Type B pancreatic cell (in vitro differentiated cells): Measurements from ENCODE around the gene MTF1. TPM values are rescaled to one million over a fixed set of nuclear protein-coding genes. Genes with fewer than 3 reads are reported as not detected.
A peak's percentile ranks its signal among the peaks of the same experiment; 100 is the strongest.
"Not testable (repeated sequence)": the region's sequence is repeated elsewhere in the genome, so short reads cannot be mapped to it uniquely, and the experiment has no call there.

Experiments used
- DNase-seq: peaks from one replicate; pipeline ENCODE4 v3.0.0; 2021; ENCODE audit warnings: mixed read lengths; ENCODE audit not compliant: unreplicated experiment; ENCODE audit errors: extremely low spot score
- H3K27ac Mint-ChIP-seq: 2 replicates; pipeline ENCODE4 v1.8.0; 2021; ENCODE audit warnings: mild to moderate bottlenecking, mixed read lengths
- H3K27me3 Mint-ChIP-seq: 2 replicates; pipeline ENCODE4 v1.8.0; 2021; ENCODE audit warnings: mixed read lengths
- H3K36me3 Mint-ChIP-seq: 2 replicates; pipeline ENCODE4 v1.8.0; 2021; ENCODE audit warnings: mixed read lengths
- H3K4me1 Mint-ChIP-seq: one replicate; pipeline ENCODE4 v1.8.0; 2021; ENCODE audit warnings: mixed read lengths; ENCODE audit not compliant: unreplicated experiment
- H3K4me3 Mint-ChIP-seq: 2 replicates; pipeline ENCODE4 v1.8.0; 2021; ENCODE audit warnings: mild to moderate bottlenecking, mixed read lengths
- H3K9me3 Mint-ChIP-seq: 2 replicates; pipeline ENCODE4 v1.8.0; 2021; ENCODE audit warnings: mixed read lengths
- CTCF ChIP-seq: fragments of 200-600 bp; sonication (generic); conservative IDR thresholded peaks from 2 replicates; pipeline ENCODE4 v1.5.0; 2021; ENCODE audit warnings: antibody characterized with exemption, mild to moderate bottlenecking
- long read RNA-seq: library from polyadenylated mRNA; unstranded; transcript quantifications from one replicate; pipeline ENCODE4 v2.0.0, GENCODE V29; 2020
- total RNA-seq: library from RNA; stranded (reverse); gene quantifications from 2 replicates; pipeline ENCODE4 v1.2.1, GENCODE V29; 2021; ENCODE audit warnings: low replicate concordance

The MTF1 gene
- total RNA-seq = 20.5 and 20.7 TPM in 2 replicates
- long read RNA-seq, full-length matches to known transcripts = 3 of 8 reads
- long read RNA-seq, partial matches to known transcripts = 3 of 8 reads
- long read RNA-seq, other reads (novel, unspliced or antisense) = 2 of 8 reads

GRCh38 chr1:37859507-37860345, at the start of gene MTF1:
MTF1 (minus strand) TSS chr1:37859592; CDS start chr1:37857658, 1,934 bp downstream.
- Mint-ChIP-seq H3K27ac (peak within 1 kb of the TSS; percentile 98), H3K27me3 (no peaks in the 10 kb centered on the region), H3K4me3 (peak within 1 kb of the TSS; percentile 100), H3K36me3 (peaks cover 14% of the 10 kb centered on the region), H3K4me1 (peaks cover 22% of the 10 kb centered on the region), H3K9me3 (no peaks in the 10 kb centered on the region)
- peak; percentile 97 for TF ChIP-seq CTCF
- peak; percentile 95 for DNase-seq

DNA sequence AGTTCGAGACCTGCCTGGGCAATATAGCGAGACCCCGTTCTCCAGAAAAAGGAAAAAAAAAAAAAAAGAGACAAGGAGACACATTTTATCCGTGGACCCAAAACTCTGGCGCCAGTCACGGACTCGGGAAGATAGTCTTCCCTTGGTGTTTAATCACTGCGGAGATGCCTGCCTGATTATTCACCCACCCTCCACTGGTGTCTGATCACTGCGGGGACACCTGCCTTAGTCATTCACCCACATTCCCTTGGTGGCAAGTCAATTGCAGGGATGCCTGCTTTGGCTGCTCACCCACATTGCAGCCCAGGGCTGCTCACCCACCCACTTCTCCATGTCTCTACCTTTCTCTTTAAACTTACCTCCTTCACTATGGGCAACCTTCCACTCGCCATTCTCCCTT, 49.1 kb upstream of the MTF1 start:
- Mint-ChIP-seq H3K36me3 (peaks cover 18% of the 10 kb centered on the region), H3K9me3 (peaks cover 11% of the 10 kb centered on the region)
- H3K27ac Mint-ChIP-seq, H3K4me3 Mint-ChIP-seq, DNase-seq, H3K4me1 Mint-ChIP-seq, H3K27me3 Mint-ChIP-seq: not testable (repeated sequence)

- Mint-ChIP-seq H3K36me3 (peaks cover 18% of the 10 kb centered on the region), H3K9me3 (peaks cover 11% of the 10 kb centered on the region), H3K27ac (peak overlapping the region; percentile 71)
- DNase-seq, H3K4me3 Mint-ChIP-seq, H3K27me3 Mint-ChIP-seq, H3K4me1 Mint-ChIP-seq: not testable (repeated sequence)
Measured at GRCh38 chr1:37907416-37908125, 48.2 kb upstream of the MTF1 start.

DNA sequence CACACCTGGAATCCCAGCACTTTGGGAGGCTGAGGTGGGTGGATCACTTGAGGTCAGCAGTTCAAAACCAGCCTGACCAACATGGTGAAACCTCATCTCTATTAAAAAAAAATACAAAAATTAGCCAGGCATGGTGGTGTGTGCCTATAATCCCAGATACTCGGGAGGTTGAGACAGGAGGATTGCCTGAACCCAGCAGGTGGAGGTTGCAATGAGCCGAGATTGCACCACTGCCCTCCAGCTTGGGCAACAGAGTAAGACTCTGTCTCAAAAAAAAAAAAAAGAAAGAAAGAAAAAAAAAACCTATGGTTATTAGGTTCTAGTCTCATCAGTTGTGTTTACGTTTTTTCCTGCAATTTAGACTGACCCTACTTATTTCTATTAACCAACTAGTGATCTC, 47.2 kb upstream of the MTF1 start:
- not testable (repeated sequence) for H3K27ac Mint-ChIP-seq, H3K4me3 Mint-ChIP-seq, H3K4me1 Mint-ChIP-seq, DNase-seq, H3K27me3 Mint-ChIP-seq
- H3K36me3 Mint-ChIP-seq = peaks cover 18% of the 10 kb centered on the region
- H3K9me3 Mint-ChIP-seq = peaks cover 11% of the 10 kb centered on the region

- no peak overlapping the region for H3K27ac Mint-ChIP-seq
- DNase-seq = no peak
- H3K27me3 Mint-ChIP-seq = no peaks in the 10 kb centered on the region
- peaks cover 18% of the 10 kb centered on the region for H3K36me3 Mint-ChIP-seq
- no peak overlapping the region for H3K4me3 Mint-ChIP-seq
- TF ChIP-seq CTCF = no peak
- H3K4me1 Mint-ChIP-seq = peaks cover 3% of the 10 kb centered on the region
- peaks cover 11% of the 10 kb centered on the region for H3K9me3 Mint-ChIP-seq
Measured at GRCh38 chr1:37905727-37906126, 46.3 kb upstream of the MTF1 start.

DNA sequence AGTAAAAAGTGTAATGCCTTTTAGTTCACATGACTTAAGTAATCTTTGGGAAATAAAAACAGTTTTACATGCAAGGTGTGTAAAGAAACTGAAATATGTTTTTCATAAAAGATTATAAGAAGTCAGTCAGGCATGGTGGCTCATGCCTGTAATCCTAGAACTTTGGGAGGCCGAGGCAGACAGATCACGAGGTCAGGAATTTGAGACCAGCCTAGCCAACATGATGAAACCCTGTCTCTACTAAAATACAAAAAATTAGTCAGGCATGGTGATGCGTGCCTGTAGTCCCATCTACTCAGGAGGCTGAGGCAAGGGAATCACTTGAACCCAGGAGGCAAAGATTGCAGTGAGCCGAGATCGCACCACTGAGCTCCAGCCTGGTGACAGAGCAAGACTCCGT, 44.5 kb upstream of the MTF1 start:
- not testable (repeated sequence) for H3K27ac Mint-ChIP-seq, H3K4me1 Mint-ChIP-seq, DNase-seq, H3K9me3 Mint-ChIP-seq, H3K36me3 Mint-ChIP-seq, H3K27me3 Mint-ChIP-seq, H3K4me3 Mint-ChIP-seq

- Mint-ChIP-seq H3K27ac (no peak overlapping the region), H3K9me3 (peaks cover 3% of the 10 kb centered on the region), H3K4me3 (no peak overlapping the region), H3K27me3 (no peaks in the 10 kb centered on the region), H3K36me3 (peaks cover 2% of the 10 kb centered on the region), H3K4me1 (no peaks in the 10 kb centered on the region)
- no peak for DNase-seq
- no peak for TF ChIP-seq CTCF
Measured at GRCh38 chr1:37902983-37903382, 43.6 kb upstream of the MTF1 start.
